Mucosa of stomach (tissue), 1 donor: Measurements from ENCODE around the gene CEMIP2.
"Not testable (repeated sequence)": the region's sequence is repeated elsewhere in the genome, so short reads cannot be mapped to it uniquely, and the experiment has no call there.

ENCODE experiments used
- H3K27me3 ChIP-seq: one replicate; pipeline ENCODE4 v1.7.0; 2013; ENCODE audit warnings: mild to moderate bottlenecking, low read length; ENCODE audit not compliant: control insufficient read depth, insufficient read depth
- H3K36me3 ChIP-seq: one replicate; pipeline ENCODE4 v1.7.0; 2013; ENCODE audit warnings: low read length; ENCODE audit not compliant: control insufficient read depth, insufficient read depth
- H3K4me1 ChIP-seq: one replicate; pipeline ENCODE4 v1.7.0; 2013; ENCODE audit warnings: mild to moderate bottlenecking, low read length; ENCODE audit not compliant: control insufficient read depth, insufficient read depth
- H3K4me3 ChIP-seq: one replicate; pipeline ENCODE4 v1.7.0; 2013; ENCODE audit warnings: low read length
- H3K9ac ChIP-seq: one replicate; pipeline ENCODE4 v1.7.0; 2013; ENCODE audit warnings: mild to moderate bottlenecking, low read length, moderate library complexity
- H3K9me3 ChIP-seq: one replicate; pipeline ENCODE4 v1.7.0; 2013; ENCODE audit warnings: mild to moderate bottlenecking, low read length, moderate library complexity; ENCODE audit not compliant: control insufficient read depth
- donor health status: Pancreatic carcinoma.

The CEMIP2 gene

DNA sequence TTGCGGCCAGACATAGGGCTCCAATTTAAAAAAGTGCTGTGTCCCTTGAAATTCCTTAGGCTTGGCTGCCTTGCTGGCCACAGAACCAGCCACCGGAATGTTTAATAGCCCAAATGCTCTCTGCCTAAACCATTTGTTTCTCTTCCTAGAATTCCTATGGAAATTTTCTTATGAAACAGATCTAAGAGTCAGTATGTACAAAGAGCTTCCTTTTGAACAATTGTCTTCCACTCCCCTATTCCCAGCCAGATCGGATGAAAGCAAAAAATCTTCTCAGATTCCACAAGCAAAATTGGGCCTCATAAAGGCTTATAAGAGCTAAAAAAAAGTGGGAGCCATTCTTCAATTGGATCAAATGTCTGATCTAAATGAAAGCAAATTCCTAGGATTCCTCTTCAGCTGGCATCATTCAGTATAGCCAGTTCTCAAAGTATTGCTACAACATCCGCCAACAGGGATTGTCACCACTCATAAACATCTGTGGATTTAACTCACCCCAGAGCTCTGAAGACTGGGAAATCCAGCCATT lies 104.3 kb downstream of the CEMIP2 start:
- no peak overlapping the region for H3K9ac ChIP-seq
- H3K4me1 ChIP-seq: no peaks in the 10 kb centered on the region
- H3K4me3 ChIP-seq: no peak overlapping the region
- no peaks in the 10 kb centered on the region for H3K36me3 ChIP-seq
- H3K27me3 ChIP-seq: no peaks in the 10 kb centered on the region
- no peaks in the 10 kb centered on the region for H3K9me3 ChIP-seq

DNA sequence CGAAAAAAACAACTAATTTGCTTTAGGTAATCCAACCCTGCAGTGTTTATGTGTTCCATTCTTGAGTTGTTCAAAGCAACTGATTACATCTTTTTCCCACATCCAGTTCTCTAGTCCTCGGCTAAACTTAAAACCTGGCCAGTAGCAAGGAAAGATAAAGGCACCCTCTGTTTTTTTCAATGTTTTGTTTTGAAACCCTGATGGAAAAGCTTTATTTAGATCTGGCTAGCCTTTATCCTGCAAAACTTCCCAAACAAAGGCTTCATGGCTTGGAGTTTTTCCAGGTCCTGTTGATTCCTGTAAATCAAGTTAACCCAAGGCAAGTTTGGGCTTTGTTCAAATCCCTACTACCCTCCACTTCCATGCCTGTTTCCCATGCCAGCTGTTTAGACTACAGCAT lies 105.1 kb downstream of the CEMIP2 start:
- Histone ChIP-seq H3K36me3 (no peaks in the 10 kb centered on the region), H3K27me3 (no peaks in the 10 kb centered on the region), H3K9ac (no peak overlapping the region), H3K4me1 (no peaks in the 10 kb centered on the region), H3K9me3 (no peaks in the 10 kb centered on the region), H3K4me3 (no peak overlapping the region)

DNA sequence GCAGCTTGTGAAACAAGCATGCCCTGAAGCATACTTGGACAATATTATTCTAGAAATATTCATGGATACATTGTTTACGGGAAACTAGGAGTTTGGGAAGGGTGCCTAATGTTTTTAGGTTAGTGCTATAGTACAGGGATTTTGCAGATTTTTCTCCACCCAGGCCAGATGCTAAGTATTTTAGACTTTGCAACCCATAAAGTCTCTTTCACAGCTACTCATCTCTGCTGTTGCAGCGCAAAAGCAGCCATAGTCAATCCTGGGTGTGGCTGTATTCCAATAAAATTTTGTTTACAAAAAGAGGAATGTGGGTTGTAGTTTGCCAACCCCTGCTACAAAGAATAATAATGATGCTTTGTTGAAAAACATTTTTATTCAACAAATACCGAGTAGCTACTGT lies 106.2 kb downstream of the CEMIP2 start:
- no peaks in the 10 kb centered on the region for H3K36me3 ChIP-seq
- H3K4me3 ChIP-seq: no peak overlapping the region
- no peaks in the 10 kb centered on the region for H3K27me3 ChIP-seq
- H3K4me1 ChIP-seq: no peaks in the 10 kb centered on the region
- no peak overlapping the region for H3K9ac ChIP-seq
- H3K9me3 ChIP-seq: no peaks in the 10 kb centered on the region

DNA sequence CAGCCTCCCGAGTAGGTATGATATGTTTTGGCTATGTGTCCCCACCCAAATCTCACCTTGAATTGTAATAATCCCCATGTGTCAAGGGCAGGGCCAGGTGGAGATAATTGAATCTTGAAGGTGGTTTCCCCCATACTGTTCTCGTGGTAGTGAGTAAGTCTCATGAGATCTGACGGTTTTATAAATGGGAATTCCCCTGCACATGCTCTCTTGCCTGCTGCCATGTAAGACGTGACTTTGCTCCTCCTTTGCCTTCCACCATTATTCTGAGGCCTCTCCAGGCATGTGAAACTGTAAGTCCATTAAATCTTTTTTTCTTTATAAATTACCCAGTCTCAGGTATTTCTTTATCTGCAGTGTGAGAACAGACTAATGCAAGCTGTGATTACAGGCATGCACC lies 111.0 kb downstream of the CEMIP2 start:
- not testable (repeated sequence) for H3K4me3 ChIP-seq, H3K9ac ChIP-seq, H3K9me3 ChIP-seq

GRCh38 chr9:71656496-71656895 lies 111.8 kb downstream of the CEMIP2 start:
- no peak overlapping the region for H3K9ac ChIP-seq
- no peaks in the 10 kb centered on the region for H3K9me3 ChIP-seq
- H3K4me1 ChIP-seq: no peaks in the 10 kb centered on the region
- no peaks in the 10 kb centered on the region for H3K27me3 ChIP-seq
- H3K4me3 ChIP-seq: no peak overlapping the region
- H3K36me3 ChIP-seq: no peaks in the 10 kb centered on the region

More for the DNA sequence above, 111.0 kb downstream of the CEMIP2 start:
- H3K36me3 ChIP-seq, H3K27me3 ChIP-seq, H3K4me1 ChIP-seq: not testable (repeated sequence)

- Histone ChIP-seq H3K9ac (no peak overlapping the region), H3K4me1 (no peaks in the 10 kb centered on the region), H3K27me3 (no peaks in the 10 kb centered on the region), H3K4me3 (no peak overlapping the region), H3K9me3 (no peaks in the 10 kb centered on the region), H3K36me3 (no peaks in the 10 kb centered on the region)
Measured at GRCh38 chr9:71655778-71656177, 112.5 kb downstream of the CEMIP2 start.

- Histone ChIP-seq H3K4me3 (no peak overlapping the region), H3K9ac (no peak overlapping the region), H3K36me3 (no peaks in the 10 kb centered on the region), H3K9me3 (no peaks in the 10 kb centered on the region), H3K27me3 (no peaks in the 10 kb centered on the region), H3K4me1 (no peaks in the 10 kb centered on the region)
Measured at GRCh38 chr9:71655141-71655540, 113.2 kb downstream of the CEMIP2 start.

- Histone ChIP-seq H3K9ac (no peak overlapping the region), H3K27me3 (no peaks in the 10 kb centered on the region), H3K4me3 (no peak overlapping the region), H3K36me3 (no peaks in the 10 kb centered on the region), H3K4me1 (peaks cover 4% of the 10 kb centered on the region), H3K9me3 (no peaks in the 10 kb centered on the region)
Measured at GRCh38 chr9:71652480-71652879, 115.8 kb downstream of the CEMIP2 start.

DNA sequence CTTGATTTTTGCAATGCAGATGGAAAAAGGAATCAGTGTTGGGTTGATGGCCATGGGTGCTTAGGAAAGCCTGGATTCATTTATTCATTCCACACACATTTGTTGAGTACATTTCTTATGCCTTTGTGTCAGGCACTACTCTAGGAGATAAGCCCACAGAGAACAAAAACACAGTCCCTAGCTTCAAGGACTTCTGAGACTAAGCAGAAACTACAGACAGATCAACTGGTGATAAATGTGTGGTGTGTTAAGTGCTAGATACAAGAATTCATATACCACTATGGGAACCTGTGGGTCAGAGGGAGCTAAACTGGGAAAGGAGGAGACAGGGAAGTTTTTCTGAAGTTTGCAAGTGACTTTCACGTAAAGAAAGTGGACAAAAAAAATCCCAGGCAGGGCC lies 119.9 kb downstream of the CEMIP2 start:
- H3K4me1 ChIP-seq: peaks cover 10% of the 10 kb centered on the region

GRCh38 chr9:71647094-71647591 lies 121.2 kb downstream of the CEMIP2 start:
- H3K4me1 ChIP-seq: peaks cover 10% of the 10 kb centered on the region
- no peaks in the 10 kb centered on the region for H3K27me3 ChIP-seq
- no peaks in the 10 kb centered on the region for H3K36me3 ChIP-seq
- H3K4me3 ChIP-seq: no peak overlapping the region
- no peaks in the 10 kb centered on the region for H3K9me3 ChIP-seq
- H3K9ac ChIP-seq: no peak overlapping the region

More for the DNA sequence above, 119.9 kb downstream of the CEMIP2 start:
- Histone ChIP-seq H3K9me3 (no peaks in the 10 kb centered on the region), H3K4me3 (no peak overlapping the region), H3K27me3 (no peaks in the 10 kb centered on the region), H3K36me3 (no peaks in the 10 kb centered on the region), H3K9ac (no peak overlapping the region)

DNA sequence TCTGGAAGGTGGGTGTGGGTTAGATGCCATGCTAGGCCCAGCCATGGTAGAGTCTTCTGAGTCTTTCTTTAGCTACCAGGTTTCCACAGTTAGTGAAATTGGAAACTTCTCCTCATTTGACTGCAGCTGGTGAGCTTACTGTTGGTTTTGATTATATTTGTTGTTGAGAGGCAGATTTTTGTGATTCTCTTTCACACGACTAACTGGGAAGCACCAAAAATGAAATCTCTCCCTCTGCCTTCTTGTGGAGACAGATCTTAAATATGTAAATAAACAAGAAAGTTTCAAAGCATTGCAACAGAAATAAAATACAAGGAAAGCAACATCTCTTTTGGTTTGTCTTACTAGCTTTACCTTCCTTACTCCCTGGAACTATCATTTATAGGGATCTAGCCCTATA lies 122.2 kb downstream of the CEMIP2 start:
- Histone ChIP-seq H3K4me1 (peaks cover 10% of the 10 kb centered on the region), H3K27me3 (no peaks in the 10 kb centered on the region), H3K4me3 (no peak overlapping the region), H3K9ac (no peak overlapping the region), H3K36me3 (no peaks in the 10 kb centered on the region), H3K9me3 (no peaks in the 10 kb centered on the region)

- Histone ChIP-seq H3K4me1 (peaks cover 10% of the 10 kb centered on the region), H3K4me3 (no peak overlapping the region)
Measured at GRCh38 chr9:71644819-71645362, 123.4 kb downstream of the CEMIP2 start.

DNA sequence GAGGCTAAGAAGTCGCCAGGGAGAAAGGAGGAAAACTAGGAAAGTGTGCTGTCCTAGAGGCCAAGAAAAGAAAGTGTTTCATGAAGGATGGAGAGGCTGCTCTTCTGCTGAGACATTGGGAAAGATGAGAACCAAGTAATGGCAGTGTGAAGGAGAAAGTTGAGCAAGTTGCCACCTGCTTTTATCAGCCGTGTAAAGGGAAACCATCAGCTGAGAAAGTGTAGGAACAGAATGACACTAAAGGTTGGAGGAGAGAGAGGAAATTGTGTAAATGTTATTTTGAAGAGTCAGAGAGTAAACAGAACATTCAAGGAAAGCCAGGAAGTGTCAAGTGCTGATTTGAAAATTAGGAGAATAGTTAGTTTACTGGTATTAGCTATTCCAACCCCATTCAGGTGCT lies 125.0 kb downstream of the CEMIP2 start:
- no peak overlapping the region for H3K9ac ChIP-seq
- H3K9me3 ChIP-seq: no peaks in the 10 kb centered on the region
- H3K4me3 ChIP-seq: no peak overlapping the region
- peaks cover 10% of the 10 kb centered on the region for H3K4me1 ChIP-seq
- H3K36me3 ChIP-seq: no peaks in the 10 kb centered on the region
- H3K27me3 ChIP-seq: no peaks in the 10 kb centered on the region

More at GRCh38 chr9:71644819-71645362, 123.4 kb downstream of the CEMIP2 start:
- no peaks in the 10 kb centered on the region for H3K9me3 ChIP-seq
- no peak overlapping the region for H3K9ac ChIP-seq
- H3K27me3 ChIP-seq: no peaks in the 10 kb centered on the region
- no peaks in the 10 kb centered on the region for H3K36me3 ChIP-seq
